Measurements from ENCODE around the gene HNRNPA0.

HNRNPA0 gene

DNA sequence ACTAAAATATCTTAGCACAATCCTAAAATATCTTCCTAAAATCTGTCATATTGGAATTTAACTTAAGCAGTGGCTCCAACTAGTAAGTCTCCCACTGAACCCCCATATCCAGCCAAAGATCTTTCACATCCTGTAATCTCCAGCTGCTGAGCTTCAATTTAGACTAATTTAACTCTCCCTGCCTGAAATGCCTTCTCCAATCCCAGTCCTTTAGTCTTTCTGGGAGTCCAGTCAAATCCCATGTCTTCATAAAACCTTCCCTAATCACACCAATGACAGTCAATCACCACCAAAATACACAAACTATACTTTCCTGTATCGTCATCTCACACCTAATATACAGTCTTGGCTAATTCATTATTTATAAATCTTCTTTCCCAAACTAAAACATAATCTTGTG lies 17.7 kb downstream of the HNRNPA0 start:
- no peak overlapping the region for H3K4me2 ChIP-seq (ENCODE audit: low read length, poor library complexity, severe bottlenecking)
- peak overlapping the region; percentile 79 for H3K9ac ChIP-seq (ENCODE audit: low read length)
- H3K36me3 ChIP-seq (ENCODE audit: control insufficient read depth in 1 of 2, insufficient read depth in 2 of 2, low read depth in 1 of 2, low read length in 2 of 2): no peaks in the 10 kb centered on the region
- no peak overlapping the region for H2BK5ac ChIP-seq (ENCODE audit: low read depth, low read length, poor library complexity, severe bottlenecking)
- no peak overlapping the region for H2BK12ac ChIP-seq (ENCODE audit: low read length in 2 of 2)
- 93% methylated on average over 1 of the region's 1 CpG for WGBS
- H3K9me3 ChIP-seq (ENCODE audit: control insufficient read depth, low read length): peaks cover 2% of the 10 kb centered on the region
- no peak overlapping the region for H3K23ac ChIP-seq (ENCODE audit: low read length in 2 of 2)
- H4K91ac ChIP-seq (ENCODE audit: low read length): no peak overlapping the region
- no peak overlapping the region for H2BK15ac ChIP-seq (ENCODE audit: low read depth, poor library complexity, severe bottlenecking)
- peaks cover 6% of the 10 kb centered on the region for H3K4me1 ChIP-seq (ENCODE audit: control insufficient read depth, insufficient read depth, low read depth, low read length)
- no peak overlapping the region for H3K4ac ChIP-seq (ENCODE audit: low read depth in 1 of 2, low read length in 2 of 2)
- H2BK120ac ChIP-seq (ENCODE audit: low read depth, low read length): no peak overlapping the region
- H3K18ac ChIP-seq (ENCODE audit: low read depth in 1 of 2, low read length in 2 of 2): no peak overlapping the region
- no peaks in the 10 kb centered on the region for H3K27me3 ChIP-seq (ENCODE audit: control insufficient read depth in 1 of 2, insufficient read depth in 1 of 2, low read length in 2 of 2)
- DNase-seq: no peak
- H3K14ac ChIP-seq (ENCODE audit: low read length in 2 of 2): no peak overlapping the region
- H3K4me3 ChIP-seq (ENCODE audit: insufficient read depth in 1 of 2, low read depth in 1 of 2, low read length in 2 of 2): peak overlapping the region in 1 of 2 experiments; percentile 82
- no peak overlapping the region for H3K27ac ChIP-seq (ENCODE audit: low read length, poor library complexity, severe bottlenecking)
- H2AK5ac ChIP-seq (ENCODE audit: low read length, severe bottlenecking): no peak overlapping the region
- peaks cover 6% of the 10 kb centered on the region for H3K79me1 ChIP-seq (replicated peaks; ENCODE audit: low read length, poor library complexity, severe bottlenecking)
- no peak overlapping the region for H2AFZ ChIP-seq (ENCODE audit: low read depth, low read length)
- H4K8ac ChIP-seq (ENCODE audit: low read length): no peak overlapping the region

DNA sequence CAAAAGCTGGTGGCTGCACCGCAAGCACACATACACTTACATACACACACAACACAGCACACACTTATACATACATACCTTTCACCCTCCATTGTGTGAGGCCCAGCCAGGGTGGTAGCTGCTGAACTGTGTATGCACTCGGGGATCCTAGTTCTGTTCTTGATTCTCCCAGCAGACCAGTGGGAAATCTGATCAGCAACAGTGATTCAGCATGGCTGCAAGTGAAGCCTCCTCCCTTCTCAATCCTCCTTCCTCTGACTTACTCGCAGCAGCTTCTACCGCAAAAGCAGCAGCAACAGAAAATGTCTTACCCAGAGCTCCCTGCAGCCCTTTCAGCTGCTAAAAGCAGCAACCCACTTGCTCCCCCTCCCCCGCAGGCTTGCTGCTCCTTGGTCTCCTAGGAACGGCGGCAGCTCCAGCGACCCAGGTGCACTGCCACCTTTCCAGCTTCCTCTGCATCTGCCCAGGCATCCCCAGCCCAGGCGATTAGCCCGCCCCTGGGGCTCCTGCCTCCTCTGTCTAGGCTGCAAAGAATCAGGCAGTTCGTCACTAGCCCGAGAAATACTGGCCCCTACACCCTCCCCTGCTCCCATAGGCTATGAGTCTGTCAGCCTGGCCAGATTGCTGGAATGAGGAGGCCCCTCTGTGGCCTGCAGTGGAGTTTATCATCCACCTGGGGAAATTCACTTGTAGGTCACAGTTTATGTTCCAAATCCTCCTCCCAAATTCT lies 18.4 kb downstream of the HNRNPA0 start, which contains the start of gene KLHL3:
KLHL3 (minus strand) TSS at position 535 of the 730 bp plus-strand sequence; CDS start at position 92, 443 bp downstream.
- Histone ChIP-seq H3K18ac (ENCODE audit: low read depth in 1 of 2, low read length in 2 of 2) (peak within 1 kb of the TSS in 1 of 2 experiments; percentile 58), H3K4me2 (ENCODE audit: low read length, poor library complexity, severe bottlenecking) (peak within 1 kb of the TSS; percentile 93), H3K4me3 (ENCODE audit: insufficient read depth in 1 of 2, low read depth in 1 of 2, low read length in 2 of 2) (peak within 1 kb of the TSS; percentile 53 to 82), H2AK5ac (ENCODE audit: low read length, severe bottlenecking) (no peak within 1 kb of the TSS), H3K23ac (ENCODE audit: low read length in 2 of 2) (no peak within 1 kb of the TSS), H2AFZ (ENCODE audit: low read depth, low read length) (peak within 1 kb of the TSS; percentile 43), H3K9ac (ENCODE audit: low read length) (peak within 1 kb of the TSS; percentile 79), H3K14ac (ENCODE audit: low read length in 2 of 2) (no peak within 1 kb of the TSS), H3K9me3 (ENCODE audit: control insufficient read depth, low read length) (peaks cover 2% of the 10 kb centered on the region), H2BK5ac (ENCODE audit: low read depth, low read length, poor library complexity, severe bottlenecking) (no peak within 1 kb of the TSS), H4K8ac (ENCODE audit: low read length) (peak within 1 kb of the TSS; percentile 35), H3K79me1 (replicated peaks; ENCODE audit: low read length, poor library complexity, severe bottlenecking) (peaks cover 6% of the 10 kb centered on the region), H4K91ac (ENCODE audit: low read length) (no peak within 1 kb of the TSS), H2BK12ac (ENCODE audit: low read length in 2 of 2) (peak within 1 kb of the TSS; percentile 18 to 38), H3K4ac (ENCODE audit: low read depth in 1 of 2, low read length in 2 of 2) (no peak within 1 kb of the TSS), H3K27ac (ENCODE audit: low read length, poor library complexity, severe bottlenecking) (peak within 1 kb of the TSS; percentile 45), H3K36me3 (ENCODE audit: control insufficient read depth in 1 of 2, insufficient read depth in 2 of 2, low read depth in 1 of 2, low read length in 2 of 2) (no peaks in the 10 kb centered on the region), H2BK15ac (ENCODE audit: low read depth, poor library complexity, severe bottlenecking) (no peak within 1 kb of the TSS), H2BK120ac (ENCODE audit: low read depth, low read length) (no peak within 1 kb of the TSS), H3K4me1 (ENCODE audit: control insufficient read depth, insufficient read depth, low read depth, low read length) (peaks cover 6% of the 10 kb centered on the region), H3K27me3 (ENCODE audit: control insufficient read depth in 1 of 2, insufficient read depth in 1 of 2, low read length in 2 of 2) (no peaks in the 10 kb centered on the region)
- 10% methylated on average over 12 of the region's 12 CpGs for WGBS
- DNase-seq: peak; percentile 51

DNA sequence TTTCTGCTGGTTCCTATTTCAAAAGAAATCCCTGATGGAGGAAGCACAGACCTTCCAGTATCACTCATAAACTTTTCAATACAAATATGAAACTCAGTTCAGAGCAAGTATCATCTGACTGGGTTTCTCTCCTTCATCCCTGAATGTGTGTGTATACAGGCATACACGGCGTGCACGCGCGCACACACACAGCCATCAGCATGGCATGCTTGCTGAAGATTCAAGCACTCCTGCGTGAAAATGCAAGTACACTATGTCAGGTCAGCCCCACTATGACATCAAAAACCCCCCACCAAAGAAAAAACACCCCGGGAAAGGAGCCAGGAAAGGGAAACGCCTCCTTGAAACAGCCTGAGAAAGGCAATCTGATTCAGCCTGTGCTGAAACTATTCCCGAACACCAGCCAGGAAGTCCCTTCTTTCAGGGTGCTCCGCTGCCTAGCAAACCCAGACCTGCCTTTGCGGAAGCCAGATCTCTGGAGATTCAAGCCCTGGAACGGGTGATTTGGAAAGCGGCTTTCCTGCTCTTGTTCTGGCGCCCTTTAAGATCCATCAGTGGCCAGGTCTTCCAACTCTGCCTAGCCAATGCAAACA lies 19.1 kb downstream of the HNRNPA0 start:
- Histone ChIP-seq H3K27me3 (ENCODE audit: control insufficient read depth in 1 of 2, insufficient read depth in 1 of 2, low read length in 2 of 2) (no peaks in the 10 kb centered on the region), H3K23ac (ENCODE audit: low read length in 2 of 2) (no peak overlapping the region), H2BK12ac (ENCODE audit: low read length in 2 of 2) (peak overlapping the region in 1 of 2 experiments; percentile 18), H3K79me1 (replicated peaks; ENCODE audit: low read length, poor library complexity, severe bottlenecking) (peaks cover 6% of the 10 kb centered on the region), H2BK15ac (ENCODE audit: low read depth, poor library complexity, severe bottlenecking) (no peak overlapping the region), H3K4me1 (ENCODE audit: control insufficient read depth, insufficient read depth, low read depth, low read length) (peaks cover 6% of the 10 kb centered on the region), H3K9ac (ENCODE audit: low read length) (peak overlapping the region; percentile 79), H2BK120ac (ENCODE audit: low read depth, low read length) (no peak overlapping the region), H3K4me2 (ENCODE audit: low read length, poor library complexity, severe bottlenecking) (peak overlapping the region; percentile 93), H3K14ac (ENCODE audit: low read length in 2 of 2) (no peak overlapping the region), H3K4me3 (ENCODE audit: insufficient read depth in 1 of 2, low read depth in 1 of 2, low read length in 2 of 2) (peak overlapping the region; percentile 53 to 82), H4K91ac (ENCODE audit: low read length) (no peak overlapping the region), H3K27ac (ENCODE audit: low read length, poor library complexity, severe bottlenecking) (peak overlapping the region; percentile 36), H2AFZ (ENCODE audit: low read depth, low read length) (peak overlapping the region; percentile 43), H2BK5ac (ENCODE audit: low read depth, low read length, poor library complexity, severe bottlenecking) (no peak overlapping the region), H3K4ac (ENCODE audit: low read depth in 1 of 2, low read length in 2 of 2) (no peak overlapping the region), H4K8ac (ENCODE audit: low read length) (peak overlapping the region; percentile 16), H2AK5ac (ENCODE audit: low read length, severe bottlenecking) (no peak overlapping the region), H3K9me3 (ENCODE audit: control insufficient read depth, low read length) (peaks cover 2% of the 10 kb centered on the region), H3K18ac (ENCODE audit: low read depth in 1 of 2, low read length in 2 of 2) (peak overlapping the region in 1 of 2 experiments; percentile 58), H3K36me3 (ENCODE audit: control insufficient read depth in 1 of 2, insufficient read depth in 2 of 2, low read depth in 1 of 2, low read length in 2 of 2) (no peaks in the 10 kb centered on the region)
- whole genome bisulfite sequencing: 19% methylated on average over 14 of the region's 14 CpGs
- peak; percentile 40 for DNase-seq

GRCh38 chr5:137734331-137734730 lies 19.8 kb downstream of the HNRNPA0 start:
- Histone ChIP-seq H3K9ac (ENCODE audit: low read length) (no peak overlapping the region), H3K27me3 (ENCODE audit: control insufficient read depth in 1 of 2, insufficient read depth in 1 of 2, low read length in 2 of 2) (no peaks in the 10 kb centered on the region), H3K4ac (ENCODE audit: low read depth in 1 of 2, low read length in 2 of 2) (no peak overlapping the region), H3K27ac (ENCODE audit: low read length, poor library complexity, severe bottlenecking) (no peak overlapping the region), H3K23ac (ENCODE audit: low read length in 2 of 2) (no peak overlapping the region), H2BK120ac (ENCODE audit: low read depth, low read length) (no peak overlapping the region), H3K9me3 (ENCODE audit: control insufficient read depth, low read length) (peaks cover 2% of the 10 kb centered on the region), H2BK12ac (ENCODE audit: low read length in 2 of 2) (no peak overlapping the region), H4K91ac (ENCODE audit: low read length) (no peak overlapping the region), H4K8ac (ENCODE audit: low read length) (no peak overlapping the region), H3K18ac (ENCODE audit: low read depth in 1 of 2, low read length in 2 of 2) (no peak overlapping the region), H3K14ac (ENCODE audit: low read length in 2 of 2) (no peak overlapping the region), H3K36me3 (ENCODE audit: control insufficient read depth in 1 of 2, insufficient read depth in 2 of 2, low read depth in 1 of 2, low read length in 2 of 2) (no peaks in the 10 kb centered on the region), H3K4me1 (ENCODE audit: control insufficient read depth, insufficient read depth, low read depth, low read length) (peaks cover 6% of the 10 kb centered on the region), H2AK5ac (ENCODE audit: low read length, severe bottlenecking) (no peak overlapping the region), H3K4me2 (ENCODE audit: low read length, poor library complexity, severe bottlenecking) (no peak overlapping the region), H2BK15ac (ENCODE audit: low read depth, poor library complexity, severe bottlenecking) (no peak overlapping the region), H3K79me1 (replicated peaks; ENCODE audit: low read length, poor library complexity, severe bottlenecking) (peaks cover 6% of the 10 kb centered on the region), H2BK5ac (ENCODE audit: low read depth, low read length, poor library complexity, severe bottlenecking) (no peak overlapping the region), H2AFZ (ENCODE audit: low read depth, low read length) (no peak overlapping the region), H3K4me3 (ENCODE audit: insufficient read depth in 1 of 2, low read depth in 1 of 2, low read length in 2 of 2) (peak overlapping the region in 1 of 2 experiments; percentile 82)
- DNase-seq: peak; percentile 6
- 96% methylated on average over 2 of the region's 2 CpGs for WGBS
